ENCODE measurements around the gene PRSS38.

The PRSS38 gene

DNA sequence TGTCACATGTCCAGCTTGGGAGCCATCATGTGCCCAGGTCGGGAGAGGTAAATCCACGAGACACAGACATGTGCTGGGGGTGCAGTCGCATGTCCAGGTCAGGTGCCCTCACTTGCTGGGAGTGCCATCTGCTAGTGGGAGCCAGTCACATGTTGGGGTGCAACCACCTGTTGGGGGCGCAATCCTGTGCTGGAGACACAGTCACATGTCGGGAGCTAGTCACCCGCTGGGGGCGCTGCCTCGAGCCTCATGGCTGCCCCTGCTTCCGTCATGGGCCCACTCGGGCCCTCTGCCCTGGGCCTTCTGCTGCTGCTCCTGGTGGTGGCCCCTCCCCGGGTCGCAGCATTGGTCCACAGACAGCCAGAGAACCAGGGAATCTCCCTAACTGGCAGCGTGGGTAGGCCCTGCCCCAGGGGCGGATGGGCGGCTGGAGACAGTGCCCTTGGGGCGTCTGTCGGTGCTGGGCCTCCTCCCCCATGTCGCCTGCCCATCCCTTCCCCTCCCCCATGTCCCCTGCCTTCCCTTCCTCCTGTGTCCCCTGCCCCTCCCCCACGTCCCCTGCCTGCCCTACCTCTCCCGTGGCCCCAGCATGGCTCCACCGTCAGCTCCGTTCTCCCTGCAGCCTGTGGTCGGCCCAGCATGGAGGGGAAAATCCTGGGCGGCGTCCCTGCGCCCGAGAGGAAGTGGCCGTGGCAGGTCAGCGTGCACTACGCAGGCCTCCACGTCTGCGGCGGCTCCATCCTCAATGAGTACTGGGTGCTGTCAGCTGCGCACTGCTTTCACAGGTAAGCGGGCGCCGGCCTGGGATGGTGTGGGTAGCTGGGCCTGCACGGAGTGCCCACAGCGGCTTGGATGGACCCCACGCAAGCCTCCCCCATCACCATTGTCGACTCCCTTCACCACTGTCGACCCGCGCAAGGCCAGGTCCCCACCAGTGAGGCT, at the start of gene PRSS38:
PRSS38 (plus strand) TSS at position 208 of the 942 bp plus-strand sequence; CDS start at position 250, 42 bp downstream.
- DNase-seq (ENCODE audit: low read depth) = no peak
- H3K4me3 ChIP-seq (ENCODE audit: low read length) = no peak within 1 kb of the TSS
- TF ChIP-seq, protein P1, sequence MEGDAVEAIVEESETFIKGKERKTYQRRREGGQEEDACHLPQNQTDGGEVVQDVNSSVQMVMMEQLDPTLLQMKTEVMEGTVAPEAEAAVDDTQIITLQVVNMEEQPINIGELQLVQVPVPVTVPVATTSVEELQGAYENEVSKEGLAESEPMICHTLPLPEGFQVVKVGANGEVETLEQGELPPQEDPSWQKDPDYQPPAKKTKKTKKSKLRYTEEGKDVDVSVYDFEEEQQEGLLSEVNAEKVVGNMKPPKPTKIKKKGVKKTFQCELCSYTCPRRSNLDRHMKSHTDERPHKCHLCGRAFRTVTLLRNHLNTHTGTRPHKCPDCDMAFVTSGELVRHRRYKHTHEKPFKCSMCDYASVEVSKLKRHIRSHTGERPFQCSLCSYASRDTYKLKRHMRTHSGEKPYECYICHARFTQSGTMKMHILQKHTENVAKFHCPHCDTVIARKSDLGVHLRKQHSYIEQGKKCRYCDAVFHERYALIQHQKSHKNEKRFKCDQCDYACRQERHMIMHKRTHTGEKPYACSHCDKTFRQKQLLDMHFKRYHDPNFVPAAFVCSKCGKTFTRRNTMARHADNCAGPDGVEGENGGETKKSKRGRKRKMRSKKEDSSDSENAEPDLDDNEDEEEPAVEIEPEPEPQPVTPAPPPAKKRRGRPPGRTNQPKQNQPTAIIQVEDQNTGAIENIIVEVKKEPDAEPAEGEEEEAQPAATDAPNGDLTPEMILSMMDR (conservative IDR thresholded peaks at IDR 0.05; ENCODE audit: low read depth, low read length) = no peak

DNA sequence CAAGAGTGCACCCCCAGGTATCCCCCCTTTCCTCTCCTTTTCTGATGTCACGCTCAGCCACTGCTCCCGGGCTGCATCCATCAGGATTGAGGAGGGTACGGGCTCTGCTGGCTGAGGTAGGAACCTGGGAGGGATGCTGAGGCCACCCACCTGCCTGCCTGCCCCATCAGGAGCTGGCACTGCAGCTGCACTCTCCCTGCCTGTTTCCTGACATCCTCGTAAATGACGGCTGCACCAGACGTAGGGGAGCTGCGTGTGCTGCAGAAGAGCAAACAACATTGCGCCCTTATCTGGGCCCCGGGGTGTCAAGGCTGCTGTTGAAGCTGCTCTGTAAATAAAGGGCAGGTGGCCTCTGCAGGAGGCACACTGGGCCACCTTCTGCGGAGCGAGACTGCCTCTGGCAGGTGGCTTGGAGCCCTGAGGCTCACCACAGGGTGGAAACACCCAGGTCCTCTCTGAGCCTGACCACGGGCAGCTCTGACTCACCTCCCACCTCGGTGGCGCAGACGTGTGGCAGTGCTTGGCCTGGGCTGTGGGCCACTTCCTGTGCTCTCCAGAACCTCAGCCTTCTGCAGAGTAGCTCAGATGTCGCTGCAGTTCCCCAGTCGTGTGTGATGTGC, 49.4 kb upstream of the PRSS38 start:
- no peak overlapping the region for H3K4me3 ChIP-seq (ENCODE audit: low read length)
- no peak for DNase-seq (ENCODE audit: low read depth)
- TF ChIP-seq, protein P1 (conservative IDR thresholded peaks at IDR 0.05; ENCODE audit: low read depth, low read length) = no peak

GRCh38 chr1:227766653-227767277, 48.7 kb upstream of the PRSS38 start:
- DNase-seq (ENCODE audit: low read depth) = no peak
- TF ChIP-seq, protein P1 (conservative IDR thresholded peaks at IDR 0.05; ENCODE audit: low read depth, low read length) = no peak
- no peak overlapping the region for H3K4me3 ChIP-seq (ENCODE audit: low read length)

GRCh38 chr1:227767401-227768124, 47.9 kb upstream of the PRSS38 start:
- TF ChIP-seq, protein P1 (conservative IDR thresholded peaks at IDR 0.05; ENCODE audit: low read depth, low read length) = no peak

GRCh38 chr1:227768125-227768439, 47.4 kb upstream of the PRSS38 start:
- no peak overlapping the region for H3K4me3 ChIP-seq (ENCODE audit: low read length)
- DNase-seq (ENCODE audit: low read depth) = no peak
- TF ChIP-seq, protein P1 (conservative IDR thresholded peaks at IDR 0.05; ENCODE audit: low read depth, low read length) = no peak

More at GRCh38 chr1:227767401-227768124, 47.9 kb upstream of the PRSS38 start:
- DNase-seq (ENCODE audit: low read depth) = no peak
- no peak overlapping the region for H3K4me3 ChIP-seq (ENCODE audit: low read length)

- no peak overlapping the region for H3K4me3 ChIP-seq (ENCODE audit: low read length)
- TF ChIP-seq, protein P1 (conservative IDR thresholded peaks at IDR 0.05; ENCODE audit: low read depth, low read length) = no peak
- no peak for DNase-seq (ENCODE audit: low read depth)
Measured at GRCh38 chr1:227768640-227769039, 46.8 kb upstream of the PRSS38 start.
